ENCODE measurements around the gene PPARGC1A.

DNA sequence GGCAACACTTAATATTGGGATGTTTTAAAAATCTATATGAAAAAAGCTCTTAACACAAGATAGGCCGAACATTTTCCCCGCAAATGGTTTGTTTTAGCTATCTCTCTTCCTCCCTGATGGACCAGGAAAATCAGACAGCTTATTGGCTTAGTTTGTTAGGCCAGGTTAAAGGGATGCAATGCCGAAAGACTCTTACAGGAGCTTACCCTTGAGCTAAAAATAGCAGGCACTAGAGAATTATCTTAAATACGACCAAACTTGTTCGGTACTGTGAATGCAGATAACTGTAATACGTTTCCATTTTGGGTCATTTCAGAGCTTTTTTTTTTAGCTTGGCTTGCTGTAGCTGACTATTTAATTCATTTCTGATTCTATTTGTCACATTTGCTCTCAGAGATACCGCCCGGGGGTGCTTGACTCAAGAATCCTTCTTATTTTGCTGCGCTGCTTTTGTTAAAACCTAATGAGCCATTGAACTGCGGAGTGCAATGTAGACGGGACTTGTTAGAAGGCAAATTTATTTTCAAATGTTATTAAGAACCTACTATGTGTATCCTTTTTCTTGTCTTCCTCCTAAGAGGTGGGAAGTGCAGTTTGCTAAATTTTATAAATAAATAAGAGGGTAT lies 23.3 kb downstream of the PPARGC1A start:
- TF ChIP-seq CTCF (IDR thresholded peaks at IDR 0.05), result no peak
- TF ChIP-seq EP300 (IDR thresholded peaks at IDR 0.05), result no peak
- TF ChIP-seq POLR2A (IDR thresholded peaks at IDR 0.05), result no peak
